HG03025 (cell line): ENCODE data around the gene UGT1A8.

ENCODE experiments used
- ATAC-seq: cut with Tn5 transposase; IDR thresholded peaks from one replicate; pipeline ENCODE4 v1.9.1; 2021; ENCODE audit warnings: mild to moderate bottlenecking, moderate library complexity; ENCODE audit not compliant: unreplicated experiment, low FRiP score

The UGT1A8 gene

GRCh38 chr2:233814056-233814835 lies 196.8 kb downstream of the UGT1A8 start:
- no peak for ATAC-seq

GRCh38 chr2:233815861-233816260 lies 198.4 kb downstream of the UGT1A8 start:
- ATAC-seq = no peak

GRCh38 chr2:233816334-233816733 lies 198.9 kb downstream of the UGT1A8 start:
- ATAC-seq = no peak

GRCh38 chr2:233816771-233817170 lies 199.3 kb downstream of the UGT1A8 start:
- no peak for ATAC-seq

GRCh38 chr2:233817361-233817911 lies 200.0 kb downstream of the UGT1A8 start:
- ATAC-seq = no peak

- ATAC-seq = no peak
Measured at GRCh38 chr2:233817995-233818638, 200.7 kb downstream of the UGT1A8 start.

- no peak for ATAC-seq
Measured at GRCh38 chr2:233818639-233819621, 201.5 kb downstream of the UGT1A8 start.

- ATAC-seq = no peak
Measured at GRCh38 chr2:233819884-233820773, 202.7 kb downstream of the UGT1A8 start.

GRCh38 chr2:233820774-233821105 lies 203.3 kb downstream of the UGT1A8 start:
- no peak for ATAC-seq

GRCh38 chr2:233821196-233821595 lies 203.8 kb downstream of the UGT1A8 start:
- ATAC-seq = no peak

- no peak for ATAC-seq
Measured at GRCh38 chr2:233821709-233822100, 204.3 kb downstream of the UGT1A8 start.

- no peak for ATAC-seq
Measured at GRCh38 chr2:233822101-233822771, 204.8 kb downstream of the UGT1A8 start.
